HG03159 (cell line): ENCODE results near the gene ARAP1.

Source experiments
- ATAC-seq: cut with Tn5 transposase; IDR thresholded peaks from one replicate; pipeline ENCODE4 v1.9.1; 2021; ENCODE audit warnings: mild to moderate bottlenecking, moderate library complexity; ENCODE audit not compliant: unreplicated experiment

ARAP1 gene

GRCh38 chr11:72744474-72744873 lies 7.7 kb downstream of the ARAP1 start:
- ATAC-seq: no peak

DNA sequence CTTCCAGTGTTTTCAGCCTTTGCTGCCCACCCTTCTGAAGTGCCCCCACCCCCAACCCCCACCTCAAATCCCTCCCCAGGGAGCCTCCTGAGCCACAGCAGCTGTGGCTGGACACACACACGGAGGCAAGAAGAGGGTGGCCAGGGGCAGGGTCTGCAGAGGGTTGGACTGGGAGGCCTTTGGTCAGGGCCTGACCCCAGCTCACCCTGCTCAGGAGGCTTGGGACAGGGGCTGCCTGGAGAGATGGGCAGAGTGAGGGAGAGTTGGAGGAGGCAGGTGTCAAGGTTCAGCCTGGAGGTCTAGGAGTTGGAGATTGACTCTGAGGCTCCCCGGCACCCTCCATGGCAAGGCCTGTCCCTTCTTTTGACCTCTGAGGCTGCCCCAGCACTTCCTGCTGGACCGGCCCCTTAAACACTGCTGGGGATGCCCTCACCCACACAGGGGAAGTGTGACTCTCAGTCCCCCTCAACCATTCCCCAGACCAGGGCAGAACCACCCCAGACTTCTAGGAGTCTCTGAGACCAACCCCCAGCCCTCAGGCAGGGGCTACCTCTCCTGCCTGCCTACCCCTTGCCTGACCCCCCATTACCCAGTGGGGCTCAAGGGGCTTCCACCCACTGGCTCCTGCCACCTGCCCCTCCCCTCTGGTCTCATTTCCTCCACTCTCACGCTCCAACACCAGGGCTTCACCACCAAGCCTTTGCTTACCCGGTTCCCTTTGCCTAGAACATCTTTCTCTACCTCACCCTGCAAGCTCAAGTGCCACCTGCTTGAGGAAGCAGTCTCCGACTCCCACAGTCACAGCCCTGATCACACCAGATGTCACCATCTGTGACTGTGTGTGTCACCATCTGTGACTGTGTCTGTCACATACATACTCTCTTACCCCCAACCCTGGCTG lies 8.6 kb downstream of the ARAP1 start:
- peak; percentile 68 for ATAC-seq

GRCh38 chr11:72742513-72743320 lies 9.5 kb downstream of the ARAP1 start:
- no peak for ATAC-seq

- no peak for ATAC-seq
Measured at GRCh38 chr11:72741849-72742512, 10.2 kb downstream of the ARAP1 start.

GRCh38 chr11:72741429-72741833 lies 10.8 kb downstream of the ARAP1 start:
- no peak for ATAC-seq

DNA sequence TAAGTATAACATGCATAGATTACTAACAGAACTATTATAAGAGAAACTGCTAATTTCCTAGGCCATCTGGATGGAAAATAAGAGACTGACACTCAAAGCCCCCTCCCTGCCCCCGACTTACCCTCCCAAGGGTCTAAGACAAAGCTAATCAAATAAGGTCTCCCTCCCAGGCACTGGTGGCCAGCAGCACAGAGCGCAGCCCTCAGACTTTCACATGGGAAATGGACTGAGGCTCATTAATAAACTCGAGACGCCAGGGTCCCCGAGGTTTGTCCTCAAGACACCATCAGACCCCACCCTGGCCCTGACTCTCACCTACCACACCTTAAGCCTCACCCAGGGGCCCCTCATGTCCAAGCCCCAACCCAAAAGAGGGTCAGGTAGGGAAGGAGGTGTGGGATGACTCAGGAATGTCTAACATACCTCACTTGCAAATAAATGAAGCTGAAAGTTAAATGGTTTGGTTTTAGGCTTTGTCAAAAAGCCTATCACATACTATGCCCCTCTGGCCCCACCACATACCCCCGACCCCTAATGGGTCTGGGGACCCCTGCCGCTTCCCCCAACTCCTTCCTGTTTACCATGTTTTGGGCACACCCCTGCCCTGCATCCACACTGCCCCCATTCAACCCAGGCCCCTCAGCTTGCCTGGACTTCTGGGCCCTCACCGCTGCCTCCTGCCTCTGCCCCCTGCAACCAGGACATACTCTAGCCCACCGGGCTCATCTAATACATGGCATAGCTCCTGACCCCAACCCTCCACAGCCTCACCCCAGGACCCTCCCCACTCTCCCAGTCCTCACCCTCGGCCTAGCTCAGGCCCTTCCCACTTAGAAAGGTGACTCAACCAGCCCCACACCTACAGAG lies 11.4 kb downstream of the ARAP1 start:
- ATAC-seq: no peak

DNA sequence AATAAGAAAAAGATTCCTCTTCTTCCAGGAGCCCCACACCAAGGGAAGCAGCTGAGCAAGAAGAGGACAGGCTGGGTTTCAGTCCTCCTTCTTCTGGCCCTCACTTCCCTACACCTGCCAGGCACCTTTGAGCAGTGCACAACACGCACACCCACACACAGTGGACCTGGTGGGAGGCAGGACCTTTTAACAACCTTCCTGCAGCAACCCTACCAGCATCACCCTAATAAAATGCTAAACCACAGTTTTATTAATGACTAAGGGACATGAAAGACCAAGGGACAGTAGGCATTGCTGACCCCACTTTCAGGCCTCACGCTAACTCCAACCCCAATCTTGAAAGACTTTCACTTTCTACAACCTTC lies 12.2 kb downstream of the ARAP1 start:
- ATAC-seq: no peak

GRCh38 chr11:72739240-72740059 lies 12.8 kb downstream of the ARAP1 start:
- no peak for ATAC-seq

DNA sequence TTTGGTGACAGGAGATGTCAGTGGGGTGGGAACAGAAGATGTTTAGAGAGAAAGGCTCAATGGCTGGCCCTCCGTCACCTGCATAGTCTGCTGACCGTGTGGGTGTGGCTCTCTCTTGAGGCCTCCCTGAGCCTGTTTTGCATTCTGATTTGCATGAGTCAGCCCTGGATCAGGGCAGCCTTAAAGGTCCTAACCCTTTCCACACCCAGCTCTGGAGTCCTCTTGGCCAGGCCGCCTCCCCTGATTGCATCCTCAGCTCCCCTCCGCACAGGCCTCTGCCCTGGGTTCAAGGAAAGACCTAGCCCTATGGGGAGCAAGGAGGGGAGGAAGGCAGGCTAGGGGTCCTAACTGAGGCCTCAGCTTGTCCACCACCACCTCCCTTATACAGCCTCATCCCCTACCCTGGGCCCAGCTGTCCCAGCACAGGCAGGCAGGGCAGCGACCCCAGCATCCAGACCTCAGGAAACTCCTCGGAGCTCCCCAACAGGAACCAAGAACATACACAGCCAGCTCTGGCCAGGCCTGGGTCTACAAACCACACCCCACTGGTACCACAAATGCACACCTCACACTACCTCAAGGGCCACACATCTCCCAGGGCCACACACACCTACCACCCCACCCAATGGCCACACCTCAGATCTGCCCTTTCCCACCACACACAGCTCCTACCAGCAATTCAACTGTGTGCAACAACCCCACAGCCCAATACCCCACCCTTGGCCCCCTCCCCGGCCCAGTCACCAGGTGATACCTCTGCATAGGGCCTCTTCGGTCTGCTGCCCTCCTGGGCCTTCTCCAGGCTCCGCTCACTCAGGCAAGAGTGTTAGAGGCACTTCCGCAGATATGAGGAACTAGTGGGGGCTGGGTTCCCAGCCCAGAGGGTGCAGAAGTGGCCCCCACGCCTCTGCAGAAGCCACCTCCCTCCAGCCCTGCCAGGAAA lies 13.7 kb downstream of the ARAP1 start:
- ATAC-seq: peak; percentile 44

- ATAC-seq: no peak
Measured at GRCh38 chr11:72737336-72737735, 14.9 kb downstream of the ARAP1 start.

DNA sequence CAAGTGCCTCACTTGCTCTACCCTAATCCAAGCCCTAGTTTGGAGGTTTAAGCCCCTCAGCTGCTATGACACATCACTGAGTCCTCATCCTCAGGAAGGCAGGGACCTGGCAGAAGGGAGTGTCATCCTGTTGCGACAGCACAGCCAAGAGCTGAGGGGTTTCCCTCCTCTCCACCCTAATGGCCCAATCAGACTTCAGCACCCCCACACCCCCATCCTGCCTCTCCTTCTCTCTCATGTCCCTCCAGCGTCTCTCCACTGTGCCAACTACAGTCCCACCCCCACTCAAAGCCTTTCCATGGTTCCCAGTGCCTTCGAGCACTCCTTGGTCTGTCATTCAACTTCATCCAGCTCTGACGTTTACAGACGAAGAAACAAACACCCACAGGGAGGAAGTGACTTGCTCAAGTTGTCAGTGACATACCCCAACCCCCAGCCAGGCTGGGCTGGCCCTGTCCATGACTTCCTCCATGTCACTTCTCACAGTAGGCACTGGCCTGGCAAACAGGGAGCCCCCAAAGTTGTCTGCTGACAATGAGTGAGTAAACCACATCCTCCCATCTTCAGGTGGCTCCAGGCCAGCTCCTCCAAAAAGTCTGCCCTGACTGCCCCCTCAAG lies 15.6 kb downstream of the ARAP1 start:
- no peak for ATAC-seq

GRCh38 chr11:72735495-72736027 lies 16.6 kb downstream of the ARAP1 start:
- ATAC-seq: no peak

- no peak for ATAC-seq
Measured at GRCh38 chr11:72732329-72732728, 19.9 kb downstream of the ARAP1 start.

GRCh38 chr11:72730737-72731136 lies 21.5 kb downstream of the ARAP1 start:
- no peak for ATAC-seq

- ATAC-seq: no peak
Measured at GRCh38 chr11:72730243-72730642, 22.0 kb downstream of the ARAP1 start.

DNA sequence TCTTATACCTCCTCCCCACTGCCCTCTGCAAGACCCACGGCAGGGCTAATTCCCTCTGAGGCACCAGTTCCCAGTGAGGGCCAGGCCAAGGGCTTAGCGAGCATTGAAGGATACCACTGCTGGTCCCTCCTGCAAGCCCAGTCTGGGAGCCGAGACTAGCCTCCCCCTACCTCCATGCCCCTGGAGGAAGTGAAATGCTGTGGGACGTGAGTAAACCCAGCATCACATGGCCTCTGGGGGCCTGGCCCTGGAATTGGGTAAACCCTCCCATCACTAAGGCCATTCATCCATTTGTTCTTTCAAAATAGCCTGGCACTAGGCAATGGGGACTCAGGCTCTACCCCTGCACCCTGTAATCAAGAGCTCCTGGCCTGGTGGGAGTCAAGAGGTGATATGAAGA lies 24.7 kb downstream of the ARAP1 start:
- no peak for ATAC-seq

GRCh38 chr11:72726266-72727220 lies 25.7 kb downstream of the ARAP1 start:
- ATAC-seq: no peak
